Retina (tissue), 1 donor: ENCODE measurements around the gene KREMEN1.
"Not testable (repeated sequence)": the region's sequence is repeated elsewhere in the genome, so short reads cannot be mapped to it uniquely, and the experiment has no call there.

Experiments
- DNase-seq: peaks from one replicate; pipeline ENCODE4 v3.0.0-alpha.2; 2016

KREMEN1 gene, protein sequence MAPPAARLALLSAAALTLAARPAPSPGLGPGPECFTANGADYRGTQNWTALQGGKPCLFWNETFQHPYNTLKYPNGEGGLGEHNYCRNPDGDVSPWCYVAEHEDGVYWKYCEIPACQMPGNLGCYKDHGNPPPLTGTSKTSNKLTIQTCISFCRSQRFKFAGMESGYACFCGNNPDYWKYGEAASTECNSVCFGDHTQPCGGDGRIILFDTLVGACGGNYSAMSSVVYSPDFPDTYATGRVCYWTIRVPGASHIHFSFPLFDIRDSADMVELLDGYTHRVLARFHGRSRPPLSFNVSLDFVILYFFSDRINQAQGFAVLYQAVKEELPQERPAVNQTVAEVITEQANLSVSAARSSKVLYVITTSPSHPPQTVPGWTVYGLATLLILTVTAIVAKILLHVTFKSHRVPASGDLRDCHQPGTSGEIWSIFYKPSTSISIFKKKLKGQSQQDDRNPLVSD

DNA sequence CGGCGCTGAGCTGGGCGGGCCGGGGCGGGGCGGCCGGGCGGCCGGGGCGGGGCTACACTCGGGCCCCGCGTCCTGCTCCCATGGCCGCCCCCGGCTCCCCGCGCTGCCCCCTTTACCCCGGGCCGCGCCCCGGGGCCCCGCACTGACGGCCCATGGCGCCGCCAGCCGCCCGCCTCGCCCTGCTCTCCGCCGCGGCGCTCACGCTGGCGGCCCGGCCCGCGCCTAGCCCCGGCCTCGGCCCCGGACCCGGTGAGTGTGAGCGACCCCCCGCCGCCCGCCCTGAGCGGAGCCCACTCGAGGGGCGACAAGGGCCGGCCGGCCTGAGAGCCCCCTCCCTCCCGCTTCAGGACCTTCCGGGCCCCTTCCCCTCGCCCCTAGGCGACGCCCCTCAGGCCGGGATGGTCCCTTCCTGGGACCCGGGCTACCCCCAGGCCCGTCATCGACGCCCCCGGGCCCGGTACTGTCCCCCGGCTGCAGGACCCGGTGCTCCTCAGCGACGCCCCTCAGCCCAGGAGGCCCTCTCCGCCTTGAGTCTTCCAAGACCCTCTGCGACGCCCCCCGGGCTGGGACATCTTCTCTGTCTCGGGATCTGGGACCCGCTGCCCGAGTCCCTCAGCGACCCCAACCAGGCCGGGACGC, at the start of gene KREMEN1:
Gene KREMEN1, plus strand, starts transcription at position 57 of the 639 bp plus-strand sequence. Its CDS starts 96 bp downstream, at position 153.
- peak; percentile 62 for DNase-seq

DNA sequence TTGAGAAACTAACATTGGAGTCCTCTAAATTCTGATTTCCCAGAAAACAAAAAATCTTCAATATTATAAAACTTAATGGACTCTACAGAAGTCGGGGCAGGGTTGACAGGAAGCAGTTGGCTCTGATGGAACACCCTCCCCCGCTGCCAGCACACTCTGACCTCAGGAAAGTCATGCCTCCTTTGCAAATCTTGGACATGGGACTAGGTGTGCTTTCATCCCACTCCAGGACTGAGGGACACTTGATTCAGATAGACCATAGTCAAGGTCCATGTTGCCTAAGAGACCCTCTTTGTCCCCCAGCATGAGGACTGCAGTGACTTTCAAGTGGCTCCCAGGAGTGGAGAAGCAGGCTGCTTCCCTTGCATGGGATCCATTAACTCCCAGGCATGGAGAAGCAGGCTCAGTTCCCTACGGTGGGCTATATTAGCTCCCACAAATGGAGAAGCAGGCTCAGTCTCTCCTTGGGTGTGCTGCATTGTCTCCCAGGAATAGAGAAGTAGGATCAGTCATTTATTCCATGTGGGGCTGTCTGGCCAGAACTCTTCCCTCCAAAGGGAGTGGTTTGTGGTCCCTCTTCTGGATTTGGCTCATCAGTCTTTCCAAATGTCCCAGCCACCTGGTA, 49.6 kb upstream of the KREMEN1 start:
- DNase-seq = no peak

GRCh38 chr22:29026579-29026978, 46.3 kb upstream of the KREMEN1 start:
- DNase-seq = no peak

- no peak for DNase-seq
These were observed 44.4 kb upstream of the KREMEN1 start for GRCh38 chr22:29028468-29028867.

DNA sequence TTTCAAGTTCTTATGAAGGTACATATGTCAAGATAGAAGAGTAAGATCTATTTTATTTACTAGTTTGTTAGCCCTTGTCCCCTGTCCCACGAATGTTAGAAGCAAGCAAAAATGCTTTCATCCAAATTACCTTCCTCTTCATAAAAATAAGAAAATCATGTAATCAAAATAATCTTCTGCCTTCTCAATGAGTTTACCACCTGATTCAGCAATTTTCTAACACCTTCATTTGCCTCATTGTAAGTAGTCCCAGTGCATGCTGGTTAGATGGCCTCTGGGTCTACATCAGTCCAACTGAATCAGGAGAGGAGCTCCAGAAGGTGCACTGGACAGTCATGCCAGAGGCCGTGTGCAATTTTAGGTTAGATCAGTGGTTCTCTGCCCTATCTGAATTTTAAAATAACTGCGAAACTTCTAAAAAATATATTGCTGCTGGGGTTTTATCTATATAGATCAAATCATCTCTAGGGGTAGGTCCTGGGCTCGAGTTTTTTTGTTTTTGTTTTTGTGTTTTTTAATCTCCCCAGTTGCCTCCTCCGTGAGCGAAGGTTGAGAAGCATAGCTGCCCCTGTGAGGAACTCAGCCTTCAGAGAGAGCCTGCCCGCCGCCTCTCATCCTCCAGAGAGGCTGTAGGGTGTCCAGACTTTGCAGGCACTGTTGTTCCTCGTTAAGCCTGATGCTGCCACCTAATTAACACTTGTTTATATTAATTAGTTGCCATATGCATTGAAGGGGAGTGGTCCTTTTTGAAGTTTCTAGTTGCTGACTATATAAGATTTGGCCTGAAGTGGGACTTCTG, 43.4 kb upstream of the KREMEN1 start:
- no peak for DNase-seq

DNA sequence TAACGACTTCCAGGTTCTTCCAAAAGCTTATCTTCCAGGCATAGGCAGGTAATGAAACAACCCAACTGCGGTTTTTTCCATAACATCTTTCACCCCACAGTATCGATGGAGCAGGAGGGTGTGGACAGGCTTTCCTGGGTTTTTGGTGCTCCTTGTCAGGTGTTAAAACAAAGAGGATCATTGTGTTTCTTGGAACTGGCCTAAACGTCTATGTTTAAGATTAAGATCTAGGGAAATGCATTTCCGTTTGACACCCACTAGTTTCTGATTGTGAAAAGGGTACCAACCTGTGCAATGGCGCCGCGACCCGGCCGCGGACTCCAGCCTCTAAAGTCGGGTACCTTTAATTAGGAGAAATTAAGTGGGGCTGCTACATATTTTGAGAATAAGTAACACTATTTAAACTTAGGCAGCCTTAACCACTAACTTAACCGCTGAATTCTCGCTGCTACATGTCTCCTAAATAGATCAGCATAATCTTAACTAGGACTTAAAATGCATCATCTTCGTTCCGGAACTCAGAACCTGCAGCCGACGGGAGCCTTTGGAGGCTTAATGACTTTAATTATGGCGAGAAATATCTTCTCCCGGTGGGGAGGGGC, 42.7 kb upstream of the KREMEN1 start:
- DNase-seq = peak; percentile 44

DNA sequence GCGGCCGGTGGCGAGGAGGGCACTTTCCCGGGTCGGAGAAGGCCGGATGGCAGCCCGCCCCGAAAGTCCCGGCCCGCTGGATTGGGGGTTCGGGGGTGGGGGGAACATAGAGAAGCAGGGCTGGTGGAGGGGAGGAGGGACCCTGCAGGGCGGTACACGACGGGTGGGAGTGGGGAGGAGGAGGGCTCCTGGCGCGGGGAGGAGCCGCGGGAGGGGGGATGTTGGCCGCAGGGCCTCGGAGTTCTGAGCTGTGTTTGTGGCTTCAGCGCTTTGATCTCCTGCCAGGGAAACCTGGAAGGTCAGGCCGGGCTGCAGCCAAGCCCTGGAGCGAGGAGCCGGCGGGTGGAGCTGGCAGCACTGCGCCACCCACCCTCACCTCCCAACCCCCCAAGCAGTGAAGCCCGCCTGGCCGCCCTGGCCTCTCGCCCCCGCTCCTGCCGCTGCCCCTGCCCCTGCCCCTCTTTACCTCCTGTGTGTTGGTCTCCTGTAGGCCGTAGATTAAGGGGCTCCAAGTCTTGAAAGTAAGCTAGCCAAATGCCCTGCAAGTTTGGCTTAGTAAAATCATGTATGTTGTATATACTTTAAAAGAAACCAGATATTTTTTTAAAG, 42.1 kb upstream of the KREMEN1 start:
- DNase-seq = peak; percentile 69

DNA sequence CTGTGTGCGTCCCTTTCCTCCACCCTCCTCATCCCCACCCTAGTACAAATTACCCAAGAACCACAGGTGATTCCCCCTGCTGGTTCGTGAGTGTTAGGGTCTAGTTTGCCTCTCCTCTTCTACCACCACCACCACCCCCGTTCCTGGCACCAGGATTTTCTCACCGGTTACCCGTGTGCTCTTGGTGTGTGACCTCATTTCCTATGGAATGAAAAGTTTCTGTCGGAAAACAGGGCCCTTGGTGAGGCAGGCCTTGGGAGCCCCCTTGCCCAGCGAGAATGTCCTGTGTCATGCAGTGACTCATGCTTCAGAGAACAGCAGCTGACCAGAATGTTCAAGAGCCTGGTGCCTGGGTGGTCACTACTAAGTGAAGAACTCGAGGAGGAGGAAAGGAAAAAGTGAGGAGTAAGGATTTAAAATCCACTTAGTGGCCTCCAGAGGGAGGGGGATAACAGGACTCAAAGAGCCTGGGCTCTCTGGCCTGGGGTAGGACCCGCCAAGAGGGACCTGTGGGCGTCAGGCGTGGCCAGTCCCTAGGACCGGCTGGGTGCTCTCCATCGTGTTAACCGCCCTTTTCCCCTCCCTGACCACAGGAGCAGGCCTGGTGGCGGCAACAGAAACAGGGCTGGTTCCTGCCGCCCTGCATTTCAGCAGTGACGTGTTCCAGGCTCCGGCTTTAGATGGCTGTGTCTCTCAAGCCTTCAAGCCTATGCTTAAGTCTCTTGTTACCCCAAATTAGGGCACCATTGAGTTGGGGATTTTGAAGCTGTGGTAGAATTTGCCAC, 41.4 kb upstream of the KREMEN1 start:
- DNase-seq = no peak

- no peak for DNase-seq
These were observed 40.8 kb upstream of the KREMEN1 start for GRCh38 chr22:29032014-29032475.

DNA sequence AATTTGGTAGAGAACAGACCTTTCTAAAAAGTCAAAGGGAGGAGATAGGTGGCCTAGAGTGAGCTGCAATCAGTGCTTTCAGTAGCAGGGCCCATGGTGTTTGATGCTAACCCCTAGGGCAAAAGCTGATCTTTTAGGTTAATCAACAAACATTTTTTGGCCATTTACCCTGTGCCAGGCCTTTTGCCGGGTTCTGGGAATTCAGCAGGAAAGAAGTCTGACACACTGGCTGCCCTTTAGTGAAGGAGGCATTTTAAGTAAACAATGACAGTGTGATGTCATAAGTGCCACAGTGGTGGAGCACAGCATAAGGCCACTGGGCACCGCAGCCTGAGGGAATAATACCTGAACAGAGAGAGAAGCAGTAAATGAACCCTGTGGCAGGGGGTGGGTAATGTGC, 40.3 kb upstream of the KREMEN1 start:
- no peak for DNase-seq

- no peak for DNase-seq
These were observed 35.4 kb upstream of the KREMEN1 start for GRCh38 chr22:29037340-29037932.

- DNase-seq = no peak
These were observed 33.7 kb upstream of the KREMEN1 start for GRCh38 chr22:29039148-29039547.

DNA sequence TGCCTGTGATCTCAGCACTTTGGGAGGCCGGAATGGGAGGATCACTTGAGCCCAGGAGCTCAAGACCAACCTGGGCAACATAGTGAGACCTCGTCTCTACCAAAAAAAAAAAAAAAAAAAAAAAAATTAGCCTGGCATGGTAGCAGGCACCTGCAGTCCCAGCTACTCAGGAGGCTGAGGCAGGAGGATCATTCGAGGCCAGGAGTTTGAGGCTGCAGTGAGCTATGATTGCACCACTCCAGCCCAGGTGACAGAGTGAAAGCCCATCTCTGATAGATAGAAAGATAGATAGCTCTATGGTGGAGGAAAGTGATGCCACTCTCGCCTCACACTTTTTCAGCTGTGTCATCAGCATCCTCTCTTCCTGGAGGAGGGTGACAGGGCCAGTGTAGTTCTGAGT, 33.2 kb upstream of the KREMEN1 start:
- DNase-seq = not testable (repeated sequence)

GRCh38 chr22:29040385-29041275, 32.2 kb upstream of the KREMEN1 start:
- peak; percentile 77 for DNase-seq

- DNase-seq = no peak
These were observed 31.4 kb upstream of the KREMEN1 start for GRCh38 chr22:29041408-29041807.

DNA sequence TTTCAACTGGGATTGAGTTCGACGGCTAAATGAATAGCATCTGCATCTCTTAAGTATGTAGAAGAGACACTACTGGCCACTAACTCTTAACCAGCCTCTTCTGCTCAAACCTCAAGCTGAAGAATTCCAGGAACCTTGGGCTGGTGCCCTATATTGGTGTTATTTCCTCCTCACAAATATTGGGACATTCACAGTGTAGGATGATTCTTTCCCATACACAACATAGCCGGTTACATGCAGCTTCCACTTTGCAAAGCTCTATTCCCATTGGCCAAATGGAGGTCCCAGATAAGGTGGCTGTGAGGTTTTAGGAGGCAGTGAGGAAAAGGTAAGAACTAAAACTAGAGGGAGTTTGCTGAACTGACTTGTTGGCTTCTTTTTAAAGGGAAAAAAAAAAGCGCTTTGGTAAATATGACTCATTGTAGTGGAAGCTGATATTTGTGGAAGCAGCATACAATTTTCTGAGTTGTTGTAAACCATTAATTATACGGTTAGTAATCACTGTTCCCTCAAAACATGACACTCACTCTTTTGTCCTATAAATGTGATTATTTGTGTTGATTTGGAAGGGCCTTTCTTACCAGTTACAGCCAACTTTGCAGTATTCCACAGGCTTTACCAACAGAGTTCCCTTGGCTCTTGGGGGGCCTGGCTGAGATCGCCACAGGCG, 28.8 kb upstream of the KREMEN1 start:
- no peak for DNase-seq

DNA sequence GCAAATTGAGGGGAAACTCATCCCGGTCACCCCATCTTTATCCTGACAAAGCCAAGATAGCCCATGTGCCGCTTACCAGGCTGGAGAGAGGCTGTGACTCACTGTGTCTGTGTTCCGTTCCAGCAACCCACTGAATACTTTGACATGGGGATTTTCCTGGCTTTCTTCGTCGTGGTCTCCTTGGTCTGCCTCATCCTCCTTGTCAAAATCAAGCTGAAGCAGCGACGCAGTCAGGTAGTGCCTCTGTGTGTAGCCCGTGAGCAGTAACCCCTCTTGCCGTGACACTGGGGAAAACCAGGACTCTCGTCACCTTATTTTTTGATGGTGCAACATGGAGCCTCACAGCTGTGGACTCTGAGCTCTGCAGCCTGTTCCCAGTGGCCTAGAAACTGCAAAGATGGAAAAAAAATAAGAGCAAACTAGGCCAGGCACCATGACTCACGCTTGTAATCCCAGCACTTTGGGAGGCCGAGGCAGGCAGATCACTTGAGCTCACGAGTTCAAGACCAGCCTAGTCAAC, 28.1 kb upstream of the KREMEN1 start:
- DNase-seq = no peak

GRCh38 chr22:29048822-29049654, 23.8 kb upstream of the KREMEN1 start:
- no peak for DNase-seq
